ENCODE measurements around the gene OVCA2.

The OVCA2 gene

DNA sequence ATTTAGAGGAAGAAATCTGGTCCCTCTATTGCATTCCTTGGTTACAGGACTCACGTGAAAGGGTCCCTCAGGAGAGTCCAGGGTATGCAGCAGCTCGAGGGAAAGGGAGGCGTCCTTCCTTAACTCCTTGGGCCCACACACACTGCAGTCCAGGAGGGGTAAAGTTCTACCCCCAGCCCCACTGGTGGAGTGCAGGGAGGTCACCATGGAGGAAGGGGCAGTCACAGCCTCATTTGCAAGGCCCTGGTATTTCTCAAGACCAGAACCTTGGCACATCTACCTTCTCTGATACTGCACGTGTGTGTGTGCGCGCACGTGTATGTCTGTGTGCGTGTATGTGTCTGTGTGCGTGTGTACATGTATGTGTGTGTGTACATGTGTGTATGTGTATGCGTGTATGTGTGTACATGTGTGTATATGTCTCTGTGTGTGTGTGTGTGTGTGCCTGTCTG is 24.2 kb downstream of the OVCA2 start:
- DNase-seq (ENCODE audit: low read depth), result no peak
- TF ChIP-seq, protein P1, sequence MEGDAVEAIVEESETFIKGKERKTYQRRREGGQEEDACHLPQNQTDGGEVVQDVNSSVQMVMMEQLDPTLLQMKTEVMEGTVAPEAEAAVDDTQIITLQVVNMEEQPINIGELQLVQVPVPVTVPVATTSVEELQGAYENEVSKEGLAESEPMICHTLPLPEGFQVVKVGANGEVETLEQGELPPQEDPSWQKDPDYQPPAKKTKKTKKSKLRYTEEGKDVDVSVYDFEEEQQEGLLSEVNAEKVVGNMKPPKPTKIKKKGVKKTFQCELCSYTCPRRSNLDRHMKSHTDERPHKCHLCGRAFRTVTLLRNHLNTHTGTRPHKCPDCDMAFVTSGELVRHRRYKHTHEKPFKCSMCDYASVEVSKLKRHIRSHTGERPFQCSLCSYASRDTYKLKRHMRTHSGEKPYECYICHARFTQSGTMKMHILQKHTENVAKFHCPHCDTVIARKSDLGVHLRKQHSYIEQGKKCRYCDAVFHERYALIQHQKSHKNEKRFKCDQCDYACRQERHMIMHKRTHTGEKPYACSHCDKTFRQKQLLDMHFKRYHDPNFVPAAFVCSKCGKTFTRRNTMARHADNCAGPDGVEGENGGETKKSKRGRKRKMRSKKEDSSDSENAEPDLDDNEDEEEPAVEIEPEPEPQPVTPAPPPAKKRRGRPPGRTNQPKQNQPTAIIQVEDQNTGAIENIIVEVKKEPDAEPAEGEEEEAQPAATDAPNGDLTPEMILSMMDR (IDR thresholded peaks at IDR 0.05; ENCODE audit: low read depth, low read length, missing control alignments), result no peak
- in situ Hi-C loops (cut with HindIII; ENCODE audit: low sequenced_read_pairs), result loop anchor here (10.0 kb wide), 1 partner anchor 109 kb away; no protein-coding TSS in a partner anchor
- no peak overlapping the region for H3K4me3 ChIP-seq (ENCODE audit: low read depth, low read length)

- DNase-seq (ENCODE audit: low read depth), result no peak
- H3K4me3 ChIP-seq (ENCODE audit: low read depth, low read length), result no peak overlapping the region
- TF ChIP-seq, protein P1 (IDR thresholded peaks at IDR 0.05; ENCODE audit: low read depth, low read length, missing control alignments), result no peak
- in situ Hi-C loops (cut with HindIII; ENCODE audit: low sequenced_read_pairs), result loop anchor here (10.0 kb wide), 1 partner anchor 108 kb away; no protein-coding TSS in a partner anchor
Measured at GRCh38 chr17:2067048-2067561, 25.3 kb downstream of the OVCA2 start.

DNA sequence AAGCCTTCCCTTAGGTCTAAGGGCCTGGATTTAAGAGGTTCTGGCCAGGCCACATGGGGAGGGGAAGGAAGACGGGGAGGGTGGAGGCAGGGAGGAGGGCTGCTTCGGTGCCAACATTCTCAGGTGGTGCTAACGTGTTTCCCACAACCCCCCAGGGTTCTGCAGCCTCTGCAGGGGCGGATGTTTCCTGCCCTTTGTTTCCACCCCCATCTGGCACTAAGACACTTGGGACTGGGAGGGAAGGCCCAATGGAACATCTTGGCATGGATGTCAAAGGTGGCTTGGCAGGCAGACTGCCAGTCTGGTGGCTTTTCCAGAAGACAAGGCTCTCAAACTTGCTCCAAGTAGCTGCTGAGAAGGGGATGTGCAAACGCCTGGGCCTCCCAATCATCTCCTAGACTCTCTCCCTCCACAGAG is 25.8 kb downstream of the OVCA2 start:
- TF ChIP-seq, protein P1 (IDR thresholded peaks at IDR 0.05; ENCODE audit: low read depth, low read length, missing control alignments), result no peak
- DNase-seq (ENCODE audit: low read depth), result peak; percentile 85
- in situ Hi-C loops (cut with HindIII; ENCODE audit: low sequenced_read_pairs), result loop anchor here (10.0 kb wide), 1 partner anchor 107 kb away; no protein-coding TSS in a partner anchor
- H3K4me3 ChIP-seq (ENCODE audit: low read depth, low read length), result no peak overlapping the region

DNA sequence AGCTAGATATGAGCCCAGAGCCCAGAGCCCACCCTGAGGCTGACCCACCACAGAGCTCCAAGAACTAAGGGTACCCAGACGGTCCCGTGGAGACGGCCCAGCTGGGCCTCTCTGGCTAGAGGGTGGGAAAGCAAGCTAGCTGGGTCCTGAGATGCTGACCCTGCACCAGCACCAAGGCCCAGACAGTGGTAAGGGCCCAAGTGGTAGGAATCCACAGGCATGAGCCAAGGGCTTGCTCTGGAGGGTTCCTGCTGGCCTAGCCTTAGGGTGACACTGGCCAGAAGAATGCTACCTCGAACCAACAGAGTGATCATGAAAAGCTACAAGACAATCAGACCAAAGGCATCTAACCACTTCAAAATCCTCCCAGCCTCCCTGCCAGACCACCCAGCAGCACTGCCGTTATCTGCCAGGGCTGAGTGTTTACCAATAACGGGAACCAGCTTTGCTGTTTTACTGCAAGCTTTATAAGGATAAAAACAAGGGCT is 26.3 kb downstream of the OVCA2 start:
- peak; percentile 93 for DNase-seq (ENCODE audit: low read depth)
- H3K4me3 ChIP-seq (ENCODE audit: low read depth, low read length), result no peak overlapping the region
- in situ Hi-C loops (cut with HindIII; ENCODE audit: low sequenced_read_pairs), result loop anchor here (10.0 kb wide), 1 partner anchor 107 kb away; no protein-coding TSS in a partner anchor
- TF ChIP-seq, protein P1 (IDR thresholded peaks at IDR 0.05; ENCODE audit: low read depth, low read length, missing control alignments), result peak; percentile 47

GRCh38 chr17:2068519-2069051 is 26.8 kb downstream of the OVCA2 start:
- TF ChIP-seq, protein P1 (IDR thresholded peaks at IDR 0.05; ENCODE audit: low read depth, low read length, missing control alignments), result no peak
- no peak for DNase-seq (ENCODE audit: low read depth)
- no peak overlapping the region for H3K4me3 ChIP-seq (ENCODE audit: low read depth, low read length)

GRCh38 chr17:2070241-2071023 is 28.6 kb downstream of the OVCA2 start:
- no peak for DNase-seq (ENCODE audit: low read depth)
- no peak overlapping the region for H3K4me3 ChIP-seq (ENCODE audit: low read depth, low read length)
- TF ChIP-seq, protein P1 (IDR thresholded peaks at IDR 0.05; ENCODE audit: low read depth, low read length, missing control alignments), result no peak
- in situ Hi-C loops (cut with HindIII; ENCODE audit: low sequenced_read_pairs), result no loop called here

More at GRCh38 chr17:2068519-2069051, 26.8 kb downstream of the OVCA2 start:
- in situ Hi-C loops (cut with HindIII; ENCODE audit: low sequenced_read_pairs), result loop anchor here (10.0 kb wide), 1 partner anchor 106 kb away; no protein-coding TSS in a partner anchor
